Neuronal stem cell (in vitro differentiated cells): ENCODE results near the gene RGL2.

Experiments used
- DNase-seq: peaks from one replicate; pipeline ENCODE4 v3.0.0-alpha.2; 2013; ENCODE audit warnings: low spot score
- H2AFZ ChIP-seq: one replicate; pipeline ENCODE4 v1.6.1; 2013; ENCODE audit warnings: mild to moderate bottlenecking, low read length, inconsistent platforms
- H2AK5ac ChIP-seq: 2 replicates; pipeline ENCODE4 v1.6.1; 2013; ENCODE audit warnings: low read depth, mild to moderate bottlenecking, inconsistent platforms, low read length, moderate library complexity, mixed read lengths
- H2BK120ac ChIP-seq: 2 replicates; pipeline ENCODE4 v1.6.1; 2013; ENCODE audit warnings: low read depth, mild to moderate bottlenecking, inconsistent platforms, low read length, moderate library complexity, mixed read lengths
- H2BK12ac ChIP-seq: one replicate; pipeline ENCODE4 v1.6.1; 2013; ENCODE audit warnings: low read length, inconsistent platforms
- H2BK15ac ChIP-seq: 2 replicates; pipeline ENCODE4 v1.6.1; 2013; ENCODE audit warnings: mild to moderate bottlenecking, low read length, inconsistent platforms, mixed read lengths
- H2BK5ac ChIP-seq: one replicate; pipeline ENCODE4 v1.6.1; 2013; ENCODE audit warnings: inconsistent platforms, mild to moderate bottlenecking, low read length, moderate library complexity
- H3K14ac ChIP-seq: one replicate; pipeline ENCODE4 v1.6.1; 2013; ENCODE audit warnings: low read length, inconsistent platforms
- H3K18ac ChIP-seq: 2 replicates; pipeline ENCODE4 v1.6.1; 2013; ENCODE audit warnings: low read length, inconsistent platforms
- H3K23ac ChIP-seq: 2 replicates; pipeline ENCODE4 v1.6.1; 2013; ENCODE audit warnings: low read depth, mild to moderate bottlenecking, mixed read lengths, low read length, inconsistent platforms; ENCODE audit not compliant: poor library complexity
- H3K27ac ChIP-seq: replicated peaks from 3 replicates; pipeline ENCODE4 v1.5.1; 2013; ENCODE audit warnings: low read length, inconsistent platforms
- H3K27me3 ChIP-seq, 3 experiments: 2 replicates each; pipeline ENCODE4 v1.6.1; 2013; ENCODE audit warnings: low read length in 3 of 3, mild to moderate bottlenecking in 2 of 3, inconsistent platforms in 1 of 3, low read depth in 1 of 3, mixed read lengths in 1 of 3, moderate library complexity in 1 of 3; ENCODE audit not compliant: control insufficient read depth in 3 of 3, insufficient read depth in 3 of 3
- H3K36me3 ChIP-seq, 2 donors: replicated peaks in 1 of 2; 2 replicates each; pipeline ENCODE4 v1.6.1; 2013; ENCODE audit warnings: low read length in 2 of 2; ENCODE audit not compliant: control insufficient read depth in 2 of 2, insufficient read depth in 2 of 2
- H3K4ac ChIP-seq: 2 replicates; pipeline ENCODE4 v1.6.1; 2013; ENCODE audit warnings: inconsistent platforms, mild to moderate bottlenecking, low read length, moderate library complexity
- H3K4me1 ChIP-seq, 2 donors: 1 replicate in 1 of 2; 2 replicates in 1 of 2; pipeline ENCODE4 v1.6.1; 2013; ENCODE audit warnings: low read length in 2 of 2, low read depth in 1 of 2; ENCODE audit not compliant: control insufficient read depth in 2 of 2, insufficient read depth in 1 of 2
- H3K4me2 ChIP-seq: one replicate; pipeline ENCODE4 v1.6.1; 2013; ENCODE audit warnings: mild to moderate bottlenecking, low read length, inconsistent platforms; ENCODE audit not compliant: insufficient read depth, poor library complexity, severe bottlenecking
- H3K4me3 ChIP-seq, 2 donors: 2 replicates each; pipeline ENCODE4 v1.5.1; 2013; ENCODE audit warnings: low read length in 2 of 2, mild to moderate bottlenecking in 2 of 2, inconsistent platforms in 1 of 2, moderate library complexity in 1 of 2
- H3K79me1 ChIP-seq: one replicate; pipeline ENCODE4 v1.6.1; 2013; ENCODE audit warnings: low read depth, mild to moderate bottlenecking, inconsistent platforms, low read length, moderate library complexity
- H3K9ac ChIP-seq: one replicate; pipeline ENCODE4 v1.6.1; 2013; ENCODE audit warnings: mild to moderate bottlenecking, low read depth, low read length, inconsistent platforms; ENCODE audit not compliant: poor library complexity
- H3K9me3 ChIP-seq, 2 donors: replicated peaks in 1 of 2; 2 replicates each; pipeline versions ENCODE3 to v1.6.1; 2013; ENCODE audit warnings: low read length in 2 of 2, mild to moderate bottlenecking in 2 of 2, inconsistent platforms in 1 of 2, low read depth in 1 of 2, mixed read lengths in 1 of 2, moderate library complexity in 1 of 2; ENCODE audit not compliant: control insufficient read depth in 2 of 2, insufficient read depth in 1 of 2
- H4K8ac ChIP-seq: one replicate; pipeline ENCODE4 v1.6.1; 2013; ENCODE audit warnings: low read depth, mild to moderate bottlenecking, inconsistent platforms, low read length, moderate library complexity
- H4K91ac ChIP-seq: one replicate; pipeline ENCODE4 v1.6.1; 2013; ENCODE audit warnings: low read length, low read depth, mild to moderate bottlenecking, inconsistent platforms; ENCODE audit not compliant: poor library complexity
- WGBS, 2 donors: extraction: QIAGEN DNeasy Blood & Tissue Kit; methylation state at CpG; one replicate each; pipeline ENCODE4 v1.1.7; 2013; ENCODE audit warnings: missing lambda C conversion rate in 2 of 2, mixed read lengths in 1 of 2; ENCODE audit not compliant: insufficient read length in 2 of 2, insufficient replicate concordance in 1 of 2; ENCODE audit errors: extremely low coverage in 2 of 2; 5-methylcytosine and 5-hydroxymethylcytosine counted together

The RGL2 gene

GRCh38 chr6:33329058-33329457 lies 30.3 kb upstream of the RGL2 start:
- Histone ChIP-seq H3K4ac (no peak overlapping the region), H3K36me3 (no peaks in the 10 kb centered on the region), H3K18ac (no peak overlapping the region), H2BK120ac (no peak overlapping the region), H3K23ac (no peak overlapping the region), H2BK12ac (no peak overlapping the region), H2AFZ (no peak overlapping the region), H2BK5ac (no peak overlapping the region), H4K91ac (no peak overlapping the region), H4K8ac (no peak overlapping the region), H3K4me1 (peaks cover under 1% of the 10 kb centered on the region in 2 donors), H3K79me1 (no peaks in the 10 kb centered on the region), H2AK5ac (no peak overlapping the region), H3K27ac (no peak overlapping the region), H3K4me3 (peak overlapping the region in 1 of 2 donors; percentile 5), H3K27me3 (peaks cover 0 to 3% (median 0%) of the 10 kb centered on the region in 3 experiments), H3K4me2 (no peak overlapping the region), H2BK15ac (no peak overlapping the region), H3K9ac (peak overlapping the region; percentile 53), H3K14ac (no peak overlapping the region), H3K9me3 (no peaks in the 10 kb centered on the region)
- WGBS, 2 donors = no CpG with 5 or more reads among the region's 5 CpGs
- DNase-seq = no peak

- H3K9ac ChIP-seq = no peak overlapping the region
- H3K79me1 ChIP-seq = peaks cover 8% of the 10 kb centered on the region
- no peak overlapping the region for H3K23ac ChIP-seq
- no peaks in the 10 kb centered on the region for H3K27me3 ChIP-seq
- DNase-seq = no peak
- no peak overlapping the region for H3K14ac ChIP-seq
- peaks cover 20 to 27% of the 10 kb centered on the region in 2 donors for H3K36me3 ChIP-seq
- no peak overlapping the region for H3K27ac ChIP-seq
- no peak overlapping the region for H2AK5ac ChIP-seq
- no CpG with 5 or more reads among the region's 7 CpGs for WGBS, 2 donors
- no peaks in the 10 kb centered on the region for H3K9me3 ChIP-seq
- no peak overlapping the region for H3K4ac ChIP-seq
- H2BK12ac ChIP-seq = no peak overlapping the region
- no peak overlapping the region for H3K18ac ChIP-seq
- peak overlapping the region in 1 of 2 donors; percentile 81 for H3K4me3 ChIP-seq
- no peak overlapping the region for H3K4me2 ChIP-seq
- H2BK5ac ChIP-seq = no peak overlapping the region
- peak overlapping the region; percentile 94 for H2AFZ ChIP-seq
- no peak overlapping the region for H2BK15ac ChIP-seq
- peaks cover 17 to 19% of the 10 kb centered on the region in 2 donors for H3K4me1 ChIP-seq
- H4K91ac ChIP-seq = no peak overlapping the region
- no peak overlapping the region for H4K8ac ChIP-seq
- H2BK120ac ChIP-seq = no peak overlapping the region
Observed at GRCh38 chr6:33324125-33324524, 25.4 kb upstream of the RGL2 start.

- Histone ChIP-seq H3K9ac (no peak overlapping the region), H3K27ac (no peak overlapping the region), H3K4me3 (peak overlapping the region; percentile 81 to 88), H3K18ac (no peak overlapping the region), H4K8ac (no peak overlapping the region), H3K23ac (peak overlapping the region; percentile 12), H3K27me3 (no peaks in the 10 kb centered on the region), H3K14ac (no peak overlapping the region), H3K9me3 (no peaks in the 10 kb centered on the region), H3K36me3 (peaks cover 25 to 33% of the 10 kb centered on the region in 2 donors), H2BK5ac (no peak overlapping the region), H2BK120ac (no peak overlapping the region), H3K79me1 (peaks cover 8% of the 10 kb centered on the region), H3K4me1 (peaks cover 19 to 21% of the 10 kb centered on the region in 2 donors), H3K4me2 (peak overlapping the region; percentile 85), H2BK12ac (no peak overlapping the region), H2AFZ (peak overlapping the region; percentile 94), H3K4ac (no peak overlapping the region), H2BK15ac (no peak overlapping the region), H2AK5ac (no peak overlapping the region), H4K91ac (no peak overlapping the region)
- no peak for DNase-seq
- WGBS, 2 donors = no CpG with 5 or more reads among the region's 12 CpGs
Observed at GRCh38 chr6:33323623-33323948, 24.8 kb upstream of the RGL2 start.

- H3K4me3 ChIP-seq = peak overlapping the region in 1 of 2 donors; percentile 81
- no peak overlapping the region for H2BK12ac ChIP-seq
- H2AFZ ChIP-seq = no peak overlapping the region
- H2BK120ac ChIP-seq = no peak overlapping the region
- H3K36me3 ChIP-seq = peaks cover 27 to 39% of the 10 kb centered on the region in 2 donors
- H3K23ac ChIP-seq = no peak overlapping the region
- no peak overlapping the region for H3K4me2 ChIP-seq
- no peak overlapping the region for H2AK5ac ChIP-seq
- no peak overlapping the region for H4K8ac ChIP-seq
- no peak overlapping the region for H3K4ac ChIP-seq
- no peak overlapping the region for H3K27ac ChIP-seq
- no peak overlapping the region for H2BK5ac ChIP-seq
- H3K79me1 ChIP-seq = peaks cover 8% of the 10 kb centered on the region
- no peak overlapping the region for H2BK15ac ChIP-seq
- H4K91ac ChIP-seq = no peak overlapping the region
- peaks cover 22 to 30% of the 10 kb centered on the region in 2 donors for H3K4me1 ChIP-seq
- DNase-seq = no peak
- no CpG with 5 or more reads among the region's 9 CpGs for WGBS, 2 donors
- H3K18ac ChIP-seq = no peak overlapping the region
- H3K27me3 ChIP-seq = no peaks in the 10 kb centered on the region
- no peak overlapping the region for H3K14ac ChIP-seq
- H3K9me3 ChIP-seq = no peaks in the 10 kb centered on the region
- H3K9ac ChIP-seq = peak overlapping the region; percentile 47
Observed at GRCh38 chr6:33321227-33321626, 22.5 kb upstream of the RGL2 start.
